Amniotic epithelial cell (primary cell): Measurements from ENCODE around the gene SDE2.
"Not testable (repeated sequence)": the region's sequence is repeated elsewhere in the genome, so short reads cannot be mapped to it uniquely, and the experiment has no call there.

Experiments
- DNase-seq: peaks from one replicate; pipeline ENCODE4 v3.0.0-alpha.2; 2010; ENCODE audit warnings: low read depth

SDE2 gene

DNA sequence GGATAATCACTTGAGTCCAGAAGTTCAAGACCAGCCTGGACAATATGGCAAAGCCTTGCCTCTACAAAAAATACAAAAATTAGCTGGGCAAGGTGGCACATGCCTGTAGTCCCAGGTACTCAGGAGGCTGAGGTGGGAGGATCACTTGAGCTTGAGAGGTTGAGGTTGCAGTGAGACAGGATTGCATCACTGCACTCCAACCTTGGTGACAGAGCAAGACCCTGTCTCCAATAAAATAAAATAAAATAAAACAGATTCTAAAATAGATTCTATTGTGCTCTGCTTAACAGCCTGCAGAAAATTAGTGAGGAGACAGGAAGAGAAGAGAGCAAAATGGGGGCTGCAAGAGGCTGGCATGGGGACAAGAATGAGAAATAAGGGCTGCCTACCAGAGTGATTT, 7.5 kb upstream of the SDE2 start:
- no peak for DNase-seq

DNA sequence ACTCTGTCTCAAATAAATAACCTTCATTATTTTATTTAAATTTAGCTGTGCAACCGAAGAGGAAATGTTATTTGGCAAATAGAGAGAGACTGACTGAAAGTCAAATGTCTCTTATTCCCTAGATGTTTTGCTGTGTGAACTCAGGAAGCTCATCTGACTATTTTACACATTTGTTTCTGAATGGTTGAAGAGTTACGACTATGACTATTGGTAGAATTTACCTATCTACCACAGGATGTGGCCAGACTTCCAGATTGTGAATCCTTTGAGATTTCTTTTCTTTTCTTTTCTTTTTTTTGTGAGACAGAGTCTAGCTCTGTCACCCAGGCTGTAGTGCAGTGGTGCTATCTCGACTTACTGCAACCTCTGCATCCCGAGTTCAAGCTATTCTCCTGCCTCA, 5.3 kb upstream of the SDE2 start:
- DNase-seq = no peak

DNA sequence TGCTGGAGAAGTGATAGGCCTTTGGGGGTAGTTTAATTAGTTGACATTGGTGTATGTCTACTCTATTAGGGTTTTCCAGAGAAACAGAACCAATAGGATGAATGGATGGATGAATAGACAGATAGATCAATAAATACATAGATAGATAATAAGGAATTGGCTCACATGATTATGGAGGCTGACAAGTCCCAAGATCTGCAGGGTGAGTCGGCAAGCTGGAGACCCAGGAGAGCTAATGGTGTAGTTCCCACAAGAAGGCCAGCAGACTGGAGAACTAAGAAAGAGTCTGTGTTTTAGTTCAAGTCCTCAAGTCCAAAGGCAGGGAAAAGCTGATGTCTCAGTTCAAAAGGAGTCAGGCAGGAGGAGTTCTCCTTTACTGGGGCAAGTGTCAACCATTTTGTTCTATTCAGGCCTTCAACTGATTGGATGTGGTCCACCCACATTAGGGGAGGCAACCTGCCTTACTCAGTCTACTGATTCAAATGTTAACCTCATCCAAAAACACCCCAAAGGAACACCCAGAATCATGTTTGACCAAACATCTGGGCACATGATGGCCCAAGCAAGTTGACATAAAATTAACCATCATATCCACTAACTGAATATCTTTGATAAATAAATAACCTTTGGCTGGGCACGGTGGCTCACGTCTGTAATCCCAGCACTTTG, 4.5 kb upstream of the SDE2 start:
- DNase-seq = no peak

GRCh38 chr1:226002667-226003501, 3.7 kb upstream of the SDE2 start:
- DNase-seq = peak; percentile 37

DNA sequence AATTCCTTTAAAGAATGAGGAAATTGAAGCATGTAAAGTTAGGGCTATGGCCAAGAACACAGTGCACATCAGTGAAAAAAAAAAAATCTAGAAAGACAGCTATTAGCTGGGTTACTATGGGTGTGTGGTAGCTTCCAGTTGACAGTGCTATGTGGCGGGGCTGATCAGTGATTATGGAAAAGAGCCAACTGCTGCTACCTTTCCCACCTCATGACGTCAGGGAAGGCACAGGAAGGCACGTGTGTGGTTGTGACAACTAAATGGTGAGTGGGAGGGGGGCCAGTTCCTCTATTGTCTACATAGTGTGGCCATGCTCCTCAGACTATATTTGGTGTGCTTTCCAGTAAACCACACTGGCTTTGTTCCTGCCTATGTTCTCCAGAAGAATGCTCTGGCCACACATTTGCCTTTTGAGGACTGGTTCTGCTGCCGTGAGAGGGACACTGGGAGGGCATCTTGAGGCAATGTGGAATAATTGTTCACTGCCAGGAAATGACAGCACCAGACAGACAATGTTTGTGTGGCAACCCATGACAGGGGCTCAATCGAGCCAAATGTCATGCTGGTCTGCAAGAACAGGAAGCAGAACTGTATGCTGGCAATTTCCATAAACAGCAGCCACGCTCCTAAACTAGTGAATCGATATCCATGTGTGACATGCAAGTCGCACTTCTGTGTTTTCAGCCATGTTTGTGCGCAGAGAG, 3.0 kb upstream of the SDE2 start:
- DNase-seq = no peak

- DNase-seq = no peak
These were observed 1.9 kb upstream of the SDE2 start for GRCh38 chr1:226001088-226001487.

- not testable (repeated sequence) for DNase-seq
These were observed 1.4 kb upstream of the SDE2 start for GRCh38 chr1:226000493-226001081.

- DNase-seq = peak; percentile 90
These were observed 782 bp upstream of the SDE2 start for GRCh38 chr1:225999912-226000337.

DNA sequence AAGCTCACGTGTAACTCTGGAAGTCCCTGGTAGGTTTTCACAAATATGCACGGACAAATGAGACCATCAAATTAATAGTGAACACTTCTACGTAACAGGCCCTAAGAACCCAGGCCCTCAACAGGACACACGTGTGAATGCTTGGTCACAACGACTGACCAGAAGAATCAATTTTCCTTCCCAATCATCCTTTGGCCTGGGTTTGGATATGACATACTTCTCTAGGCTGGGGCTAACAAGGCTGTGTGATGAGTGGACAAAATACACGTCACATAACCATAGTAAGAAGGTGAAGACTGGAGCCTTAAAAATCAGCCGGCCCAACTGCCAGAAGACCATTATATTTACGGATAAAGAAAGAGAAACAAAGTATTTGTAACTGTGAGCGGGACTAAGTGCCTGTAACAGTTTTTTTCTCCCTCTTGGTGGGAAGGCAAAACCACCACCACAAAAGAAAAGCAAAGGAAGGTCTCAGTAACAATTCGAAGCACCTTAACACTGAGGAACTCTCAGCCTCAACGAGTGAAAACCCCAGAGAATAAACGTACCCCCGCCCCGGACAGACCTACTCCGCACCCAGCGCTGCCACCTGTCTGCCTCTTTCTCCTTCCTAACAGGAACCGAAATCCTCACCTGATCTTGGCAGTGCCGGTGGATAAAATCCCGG, 450 bp downstream of the SDE2 start:
- DNase-seq = peak; percentile 37

GRCh38 chr1:225996946-225997545, 2.1 kb downstream of the SDE2 start:
- peak; percentile 39 for DNase-seq

- no peak for DNase-seq
These were observed 3.0 kb downstream of the SDE2 start for GRCh38 chr1:225995919-225996864.

DNA sequence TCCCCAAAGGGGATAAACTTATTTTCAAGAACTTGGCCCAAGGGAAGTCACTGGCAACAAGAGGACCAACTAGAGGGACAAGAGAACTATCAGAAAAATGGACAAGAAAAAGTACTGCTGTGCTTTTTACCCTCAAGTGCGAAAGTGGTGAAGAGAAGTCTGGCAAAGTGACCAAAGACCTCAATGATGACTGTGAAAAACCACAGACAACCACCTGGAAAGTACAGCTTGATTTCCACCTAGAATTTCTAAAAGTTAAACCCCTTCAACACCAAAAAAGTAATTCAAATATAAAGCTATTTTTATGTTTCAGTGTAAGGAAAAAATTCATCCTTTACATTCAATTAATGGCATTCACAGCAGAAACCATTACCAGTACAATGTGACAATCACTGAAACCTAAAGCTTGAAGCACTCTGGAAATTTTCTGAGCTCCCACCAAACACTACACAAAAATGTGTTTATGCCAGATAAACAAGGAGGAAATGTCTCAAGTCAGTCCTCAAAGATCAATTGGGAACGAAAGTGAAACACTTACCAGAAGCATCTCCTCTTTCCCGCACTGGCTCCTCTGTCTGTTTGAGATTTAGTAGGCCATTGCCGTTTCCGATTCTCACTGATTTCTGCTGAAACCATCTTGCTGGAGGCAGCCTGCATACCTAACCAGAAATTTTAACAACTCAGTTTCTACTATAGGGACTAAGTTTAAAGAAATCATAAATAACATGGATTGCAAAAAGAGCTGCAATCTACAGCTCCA, 8.3 kb downstream of the SDE2 start:
- no peak for DNase-seq

GRCh38 chr1:225987491-225988316, 11.4 kb downstream of the SDE2 start:
- DNase-seq = peak; percentile 50

- DNase-seq = peak; percentile 9
These were observed 17.4 kb downstream of the SDE2 start for GRCh38 chr1:225981714-225982113.

DNA sequence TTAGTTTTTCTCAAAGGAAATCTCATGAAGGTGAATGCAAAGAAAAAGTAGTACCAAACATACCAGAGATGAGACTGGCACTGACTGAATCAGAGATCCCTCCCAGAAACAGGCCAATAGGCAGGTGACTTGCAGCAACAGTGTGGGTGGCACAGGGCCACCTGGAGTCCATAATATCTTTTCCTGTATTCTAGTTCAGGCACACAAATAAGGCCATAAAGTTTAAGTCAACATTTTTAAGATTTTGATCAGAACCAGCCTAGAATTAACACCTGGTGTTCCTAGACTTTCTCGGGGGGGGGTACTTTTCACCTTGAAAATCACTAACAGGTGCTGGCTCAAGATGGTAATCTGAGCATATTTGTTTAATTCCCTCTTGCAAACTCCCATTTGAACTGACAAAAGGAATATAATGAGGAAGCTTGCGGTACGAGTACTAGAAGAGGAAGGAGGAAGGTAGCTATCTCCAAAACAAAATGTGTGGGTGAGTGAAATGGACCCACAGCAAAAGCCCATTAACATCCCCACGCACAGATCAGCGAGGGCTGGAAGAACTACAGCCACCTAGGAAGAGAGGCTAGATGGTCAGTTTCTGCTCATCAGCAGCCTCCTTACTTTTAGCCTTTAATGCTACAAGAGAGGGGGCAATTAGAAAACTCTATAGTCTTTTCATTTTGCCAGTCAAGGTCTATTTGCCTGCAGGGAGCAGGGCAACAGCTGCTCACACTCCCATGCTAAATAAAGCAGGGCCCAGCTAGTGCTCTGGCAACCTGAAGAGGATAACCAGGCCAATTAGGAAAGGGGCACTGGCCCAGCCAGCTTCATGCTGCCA, 18.9 kb downstream of the SDE2 start:
- DNase-seq = no peak

- no peak for DNase-seq
These were observed 19.7 kb downstream of the SDE2 start for GRCh38 chr1:225979421-225979820.

DNA sequence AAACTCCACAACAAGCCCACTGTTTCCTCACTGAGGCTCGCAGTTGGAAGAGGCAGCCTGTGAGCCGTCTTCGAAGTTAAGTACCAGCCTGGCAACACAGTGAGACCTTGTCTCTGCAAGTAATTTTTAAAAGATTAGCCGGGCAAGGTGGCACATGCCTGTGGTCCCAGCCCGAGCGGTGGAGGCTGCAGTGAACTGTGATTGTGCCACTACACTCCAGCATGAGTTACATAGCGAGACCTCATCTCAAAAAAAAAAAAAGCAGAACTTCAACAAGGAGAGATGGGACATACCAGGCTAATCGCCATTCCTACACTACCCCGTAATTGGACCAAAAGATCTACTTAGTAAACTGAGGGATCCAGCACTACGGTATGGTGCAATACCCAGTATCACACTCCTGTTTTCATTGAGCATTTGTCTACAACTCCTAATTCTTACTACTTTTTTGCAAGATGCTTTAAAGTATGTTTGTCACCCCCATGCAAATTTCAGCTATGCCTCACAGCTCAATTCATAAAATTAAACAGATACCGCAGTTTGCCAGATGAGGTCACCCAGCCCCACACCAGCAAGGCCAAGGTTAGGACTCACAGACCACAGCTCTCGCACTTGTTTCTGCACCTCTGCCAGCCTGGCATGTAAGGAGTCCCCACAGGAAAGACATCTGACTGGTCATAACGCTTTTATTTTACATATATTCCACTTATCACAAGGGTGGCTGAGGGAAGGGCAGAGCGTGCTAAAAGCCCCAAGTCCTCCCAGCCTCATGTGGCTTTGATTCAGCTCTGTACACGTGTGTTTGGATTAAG, 21.0 kb downstream of the SDE2 start:
- DNase-seq = peak; percentile 19
